NT2/D1 (cell line): Measurements from ENCODE around the gene WNT10A.

Experiments used
- SUZ12 ChIP-seq: IDR thresholded peaks from 2 replicates; pipeline ENCODE4 v1.6.1; 2011; ENCODE audit not compliant: insufficient read length, insufficient read depth; ENCODE audit errors: extremely low read depth
- YY1 ChIP-seq: IDR thresholded peaks from 2 replicates; pipeline ENCODE4 v1.6.1; 2011; ENCODE audit not compliant: insufficient read length, insufficient read depth
- ZNF274 ChIP-seq: IDR thresholded peaks from 2 replicates; pipeline ENCODE4 v1.6.1; 2011; ENCODE audit warnings: mild to moderate bottlenecking, low read depth, low read length

- TF ChIP-seq ZNF274 (no peak), YY1 (no peak), SUZ12 (no peak)
These were observed 27.6 kb upstream of the WNT10A start for GRCh38 chr2:218852911-218853667.
